ENCODE measurements around the gene HNRNPAB.
"Not testable (repeated sequence)": the region's sequence is repeated elsewhere in the genome, so short reads cannot be mapped to it uniquely, and the experiment has no call there.

Gene HNRNPAB

DNA sequence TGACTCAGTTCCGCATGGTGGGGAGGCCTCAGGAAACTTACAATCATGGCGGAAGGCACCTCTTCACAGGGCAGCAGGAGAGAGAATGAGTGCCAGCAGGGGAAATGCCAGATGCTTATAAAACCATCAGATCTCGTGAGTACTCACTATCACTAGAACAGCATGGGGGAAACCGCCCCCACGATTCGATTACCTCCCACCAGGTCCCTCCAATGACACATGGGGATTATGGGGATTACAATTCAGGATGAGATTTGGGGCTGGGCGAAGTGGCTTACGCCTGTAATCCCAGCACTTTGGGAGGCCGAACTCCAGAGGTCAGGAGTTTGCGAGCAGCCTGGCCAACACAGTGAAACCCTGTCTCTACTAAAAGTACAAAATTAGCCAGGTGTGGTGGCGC lies 6.2 kb upstream of the HNRNPAB start:
- not testable (repeated sequence) for DNase-seq

DNA sequence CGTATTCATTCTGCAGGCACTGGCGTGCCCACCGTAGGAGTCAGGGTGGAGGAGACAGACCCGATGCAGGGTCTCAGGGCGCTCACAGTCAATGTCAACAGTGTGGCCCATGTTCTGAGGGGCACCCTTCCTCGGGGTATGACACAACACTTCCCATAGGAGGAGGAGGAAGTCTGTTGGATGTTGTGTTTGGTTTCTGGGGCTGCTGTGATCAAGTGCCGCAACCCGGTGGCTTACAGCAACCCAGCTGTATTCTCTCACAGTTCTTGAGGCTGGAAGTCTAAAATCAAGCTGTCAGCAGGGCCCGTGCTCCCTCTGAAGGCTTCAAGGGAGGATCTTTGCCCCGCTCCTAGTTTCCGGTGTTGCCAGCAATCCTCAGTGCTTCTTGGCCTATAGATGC lies 5.6 kb upstream of the HNRNPAB start:
- no peak for DNase-seq

GRCh38 chr5:178199581-178200434 lies 4.5 kb upstream of the HNRNPAB start:
- no peak for DNase-seq

GRCh38 chr5:178201221-178201926 lies 3.0 kb upstream of the HNRNPAB start:
- no peak for DNase-seq

DNA sequence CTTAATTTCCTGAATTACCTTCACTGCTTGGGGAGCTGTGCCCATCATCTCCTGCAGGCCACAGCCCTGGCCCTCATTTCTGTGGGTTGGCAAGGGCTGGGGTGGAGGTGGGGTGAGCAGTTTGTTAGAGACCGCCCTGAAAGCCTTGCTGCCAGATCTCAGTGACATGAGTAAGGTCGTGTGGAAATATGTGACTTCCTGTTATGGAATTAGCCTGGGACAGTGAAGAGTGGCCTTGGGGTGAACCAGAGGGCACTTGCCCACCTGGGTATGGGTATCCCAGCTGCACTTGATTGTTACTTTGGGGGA lies 2.5 kb upstream of the HNRNPAB start:
- DNase-seq: no peak

DNA sequence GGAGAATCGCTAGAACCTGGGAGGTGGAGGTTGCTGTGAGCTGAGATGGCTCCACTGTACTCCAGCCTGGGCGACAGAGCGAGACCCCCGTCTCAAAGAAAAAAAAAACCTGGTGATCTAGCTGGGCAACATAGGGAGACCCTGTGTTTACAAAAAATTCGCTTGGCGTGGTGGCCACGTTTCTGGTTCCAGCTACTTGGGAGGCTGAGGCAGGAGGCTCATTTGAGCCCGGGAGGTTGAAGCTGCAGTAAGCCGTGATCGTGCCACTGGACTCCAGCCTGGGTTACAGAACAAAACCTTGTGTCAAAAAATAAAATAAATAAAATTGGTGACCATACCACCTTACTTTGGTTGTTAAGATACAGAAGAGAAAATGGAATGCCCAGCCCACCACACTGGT lies 1.8 kb upstream of the HNRNPAB start:
- DNase-seq: no peak

DNA sequence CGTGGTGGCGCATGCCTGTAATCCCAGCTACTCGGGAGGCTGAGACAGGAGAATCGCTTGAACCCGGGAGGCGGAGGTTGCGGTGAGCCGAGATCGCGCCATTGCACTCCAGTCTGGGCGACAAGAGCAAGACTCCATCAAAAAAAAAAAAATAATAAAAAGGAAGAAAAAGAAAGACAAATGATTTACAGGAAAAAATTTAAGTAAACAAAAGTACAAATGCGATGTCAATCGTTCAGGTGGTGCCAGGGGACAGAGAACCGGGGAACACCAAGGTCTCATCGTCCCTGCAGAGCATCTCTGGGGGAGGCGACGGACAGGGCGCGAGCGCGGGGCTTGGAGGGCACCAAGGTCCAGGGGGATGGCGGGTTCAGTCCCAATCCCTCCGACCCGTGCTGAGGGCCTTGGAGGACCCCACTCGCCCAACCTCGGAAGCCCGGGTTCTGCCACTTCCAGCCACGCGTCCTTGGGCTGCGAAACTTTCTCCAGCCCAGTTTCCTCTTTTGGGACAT lies 607 bp upstream of the HNRNPAB start:
- no peak for DNase-seq

GRCh38 chr5:178204935-178205748 lies 809 bp downstream of the HNRNPAB start:
- DNase-seq: peak; percentile 26

- no peak for DNase-seq
Observed at GRCh38 chr5:178205749-178206047, 1.4 kb downstream of the HNRNPAB start.

- DNase-seq: no peak
Observed at GRCh38 chr5:178206166-178207101, 2.1 kb downstream of the HNRNPAB start.

- no peak for DNase-seq
Observed at GRCh38 chr5:178207183-178207916, 3.0 kb downstream of the HNRNPAB start.

DNA sequence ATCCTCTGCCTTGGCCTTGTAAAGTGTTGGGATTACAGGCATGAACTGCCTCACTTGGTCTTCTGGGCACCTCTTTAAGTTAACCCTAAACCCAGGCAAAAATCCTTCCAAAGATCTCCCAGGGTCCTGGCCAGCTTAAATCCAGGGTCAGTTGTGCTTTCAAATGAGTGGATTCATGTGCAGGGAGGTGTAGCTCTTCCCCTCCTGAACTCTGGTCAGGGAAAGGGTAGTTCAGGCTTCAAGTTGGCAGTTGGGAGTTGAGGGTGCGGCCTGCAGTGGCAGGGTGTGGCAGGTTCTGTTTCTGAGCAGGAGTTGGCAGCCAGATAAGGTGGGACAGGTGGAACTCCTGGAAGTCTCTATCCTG lies 3.6 kb downstream of the HNRNPAB start:
- no peak for DNase-seq

GRCh38 chr5:178208540-178209227 lies 4.4 kb downstream of the HNRNPAB start:
- no peak for DNase-seq

GRCh38 chr5:178209334-178210072 lies 5.2 kb downstream of the HNRNPAB start:
- no peak for DNase-seq

DNA sequence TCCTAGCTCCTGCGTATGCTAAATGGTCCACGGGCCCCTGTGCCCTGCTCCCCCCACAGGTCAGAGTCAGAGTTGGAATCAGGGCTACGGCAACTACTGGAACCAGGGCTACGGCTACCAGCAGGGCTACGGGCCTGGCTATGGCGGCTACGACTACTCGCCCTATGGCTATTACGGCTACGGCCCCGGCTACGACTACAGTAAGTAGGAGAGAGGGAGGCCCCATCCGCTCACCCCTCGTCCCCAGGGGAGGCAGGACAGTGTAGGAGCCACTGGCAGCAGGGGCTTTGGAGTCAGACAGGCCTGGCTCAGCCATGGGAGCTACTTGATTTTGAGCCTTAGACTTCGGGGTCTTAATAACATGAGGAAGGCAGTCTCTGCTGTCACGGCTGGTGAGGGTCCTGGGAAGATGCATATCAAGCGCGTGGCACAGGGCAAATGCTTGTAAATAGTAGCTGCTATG lies 5.8 kb downstream of the HNRNPAB start:
- no peak for DNase-seq

DNA sequence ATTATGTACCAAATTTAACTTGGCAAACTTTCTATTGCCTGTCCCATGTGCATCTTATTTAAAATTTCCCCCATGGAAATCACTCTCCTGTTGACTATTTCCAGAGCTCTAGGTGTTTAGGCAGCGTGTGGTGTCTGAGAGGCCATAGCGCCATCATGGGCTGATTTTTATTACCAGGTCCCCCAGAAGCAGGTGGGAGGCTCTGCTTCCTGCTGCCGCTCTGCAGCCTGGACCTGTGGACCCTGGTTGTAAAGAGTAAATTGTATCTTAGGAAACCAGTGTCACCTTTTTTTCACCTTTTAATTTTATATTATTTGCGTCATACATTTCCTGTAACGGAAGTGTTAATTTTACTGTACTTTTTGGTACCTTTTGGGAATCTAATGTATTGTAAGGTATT lies 6.4 kb downstream of the HNRNPAB start:
- DNase-seq: no peak

GRCh38 chr5:178211095-178212048 lies 7.0 kb downstream of the HNRNPAB start:
- DNase-seq: no peak

DNA sequence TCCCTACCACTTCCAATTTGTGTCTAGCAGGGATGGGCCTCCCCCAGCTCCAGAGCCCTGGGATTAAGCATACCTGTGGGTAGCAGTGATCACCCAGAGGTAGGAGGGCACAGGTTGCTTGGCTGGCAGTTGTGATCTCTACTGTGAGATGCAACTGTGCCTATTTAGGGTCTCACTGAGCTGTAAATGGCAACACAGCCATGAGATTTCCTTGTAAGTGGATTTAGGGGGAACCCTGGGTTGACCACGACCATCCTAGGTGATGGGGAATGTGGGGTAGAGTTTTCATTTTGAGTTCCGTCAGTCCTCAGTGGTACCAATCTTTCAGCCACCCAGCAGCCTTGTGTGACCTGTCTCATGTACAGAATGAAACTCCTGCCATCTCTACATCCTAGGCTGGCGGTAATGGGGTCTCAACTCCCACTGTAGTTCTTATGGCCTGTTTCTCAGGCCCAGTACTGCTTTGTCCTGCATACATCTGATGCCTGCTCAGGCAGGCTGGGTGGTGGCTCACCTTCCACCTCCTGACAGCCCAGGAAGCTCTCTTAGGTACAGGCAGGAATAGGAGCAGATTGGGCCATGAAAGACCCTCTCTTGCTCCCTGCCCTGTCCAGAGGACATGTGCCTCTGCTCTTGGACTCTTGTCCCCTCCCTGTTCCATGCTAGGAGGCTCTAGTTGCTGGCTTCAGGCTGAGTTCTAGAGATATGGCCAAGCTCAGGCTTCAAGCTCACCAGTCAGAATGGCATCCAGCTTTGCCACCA lies 8.1 kb downstream of the HNRNPAB start:
- DNase-seq: no peak
